B cell (primary cell): ENCODE results near the gene CEACAM20.

Experiments
- CTCF ChIP-seq: fragments of 200-600 bp; IDR thresholded peaks from one replicate; pipeline ENCODE4 v1.8.0; 2022; ENCODE audit warnings: antibody characterized with exemption, mild to moderate bottlenecking
- EZH2 ChIP-seq: IDR thresholded peaks from 2 replicates; pipeline ENCODE4 v1.6.1; 2012; ENCODE audit warnings: borderline replicate concordance, low read depth, mild to moderate bottlenecking, moderate library complexity, low read length; ENCODE audit not compliant: insufficient read depth, poor library complexity, severe bottlenecking

GRCh38 chr19:44517146-44517545 lies 12.3 kb downstream of the CEACAM20 start:
- no peak for TF ChIP-seq EZH2
- no peak for TF ChIP-seq CTCF
